Ishikawa (cell line): ENCODE results near the gene LCT.

ENCODE experiments used
- CEBPB ChIP-seq: IDR thresholded peaks from 2 replicates; pipeline ENCODE4 v1.6.1; 2012
- CREB1 ChIP-seq: IDR thresholded peaks from 2 replicates; pipeline ENCODE4 v1.6.1; 2012; ENCODE audit warnings: low read depth
- EGR1 ChIP-seq: IDR thresholded peaks from 2 replicates; pipeline ENCODE4 v1.6.1; 2012
- EP300 ChIP-seq: IDR thresholded peaks from 2 replicates; pipeline ENCODE4 v1.6.1; 2012; ENCODE audit warnings: borderline replicate concordance
- FOXM1 ChIP-seq: IDR thresholded peaks from 2 replicates; pipeline ENCODE4 v1.6.1; 2012; ENCODE audit warnings: low read depth, borderline replicate concordance
- NFIC ChIP-seq: IDR thresholded peaks from 2 replicates; pipeline ENCODE4 v1.6.1; 2012
- RAD21 ChIP-seq: IDR thresholded peaks from 2 replicates; pipeline ENCODE4 v1.6.1; 2012; ENCODE audit warnings: low read depth
- TAF1 ChIP-seq: IDR thresholded peaks from 2 replicates; pipeline ENCODE4 v1.6.1; 2012; ENCODE audit warnings: low read depth, mild to moderate bottlenecking
- TCF12 ChIP-seq: IDR thresholded peaks from 2 replicates; pipeline ENCODE4 v1.6.1; 2012; ENCODE audit warnings: low read depth
- TEAD4 ChIP-seq: IDR thresholded peaks from 2 replicates; pipeline ENCODE4 v1.6.1; 2012
- YY1 ChIP-seq: IDR thresholded peaks from 2 replicates; pipeline ENCODE4 v1.6.1; 2012; ENCODE audit warnings: low read depth
- ZBTB7A ChIP-seq: IDR thresholded peaks from 2 replicates; pipeline ENCODE4 v1.6.1; 2012; ENCODE audit warnings: low read depth
- TF ChIP-seq, protein P1 (sequence below): IDR thresholded peaks from 2 replicates; pipeline ENCODE4 v1.6.1; 2012
- TF ChIP-seq, protein P2 (sequence below): IDR thresholded peaks from 2 replicates; pipeline ENCODE4 v1.6.1; 2012; ENCODE audit warnings: low read depth, mild to moderate bottlenecking
- TF ChIP-seq, protein P3 (sequence below): IDR thresholded peaks from 2 replicates; pipeline ENCODE4 v1.6.1; 2012

LCT gene

DNA sequence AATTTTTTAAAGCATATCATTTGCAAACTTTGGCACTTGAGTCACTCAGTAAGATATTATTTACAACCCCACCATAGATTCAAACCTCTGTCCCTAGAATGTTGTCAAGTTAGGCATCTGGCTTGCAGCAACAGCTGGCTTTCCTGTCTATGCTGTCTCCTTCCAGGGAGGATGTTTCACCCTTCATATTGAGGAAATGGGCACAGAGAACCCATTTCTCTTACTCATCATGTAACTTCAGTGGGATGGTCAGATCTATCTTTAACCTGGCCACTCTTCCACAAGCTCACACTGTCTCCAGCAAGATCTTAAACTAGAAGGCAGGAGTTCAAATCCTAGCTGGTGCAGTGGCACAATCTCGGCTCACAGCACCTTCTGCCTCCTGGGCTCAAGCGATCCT lies 15.8 kb downstream of the LCT start:
- TF ChIP-seq EGR1: no peak
- TF ChIP-seq EP300: no peak
- TF ChIP-seq FOXM1: no peak
- no peak for TF ChIP-seq YY1
- no peak for TF ChIP-seq CEBPB
- TF ChIP-seq, protein P1, sequence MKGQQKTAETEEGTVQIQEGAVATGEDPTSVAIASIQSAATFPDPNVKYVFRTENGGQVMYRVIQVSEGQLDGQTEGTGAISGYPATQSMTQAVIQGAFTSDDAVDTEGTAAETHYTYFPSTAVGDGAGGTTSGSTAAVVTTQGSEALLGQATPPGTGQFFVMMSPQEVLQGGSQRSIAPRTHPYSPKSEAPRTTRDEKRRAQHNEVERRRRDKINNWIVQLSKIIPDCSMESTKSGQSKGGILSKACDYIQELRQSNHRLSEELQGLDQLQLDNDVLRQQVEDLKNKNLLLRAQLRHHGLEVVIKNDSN: no peak
- TF ChIP-seq, protein P2, sequence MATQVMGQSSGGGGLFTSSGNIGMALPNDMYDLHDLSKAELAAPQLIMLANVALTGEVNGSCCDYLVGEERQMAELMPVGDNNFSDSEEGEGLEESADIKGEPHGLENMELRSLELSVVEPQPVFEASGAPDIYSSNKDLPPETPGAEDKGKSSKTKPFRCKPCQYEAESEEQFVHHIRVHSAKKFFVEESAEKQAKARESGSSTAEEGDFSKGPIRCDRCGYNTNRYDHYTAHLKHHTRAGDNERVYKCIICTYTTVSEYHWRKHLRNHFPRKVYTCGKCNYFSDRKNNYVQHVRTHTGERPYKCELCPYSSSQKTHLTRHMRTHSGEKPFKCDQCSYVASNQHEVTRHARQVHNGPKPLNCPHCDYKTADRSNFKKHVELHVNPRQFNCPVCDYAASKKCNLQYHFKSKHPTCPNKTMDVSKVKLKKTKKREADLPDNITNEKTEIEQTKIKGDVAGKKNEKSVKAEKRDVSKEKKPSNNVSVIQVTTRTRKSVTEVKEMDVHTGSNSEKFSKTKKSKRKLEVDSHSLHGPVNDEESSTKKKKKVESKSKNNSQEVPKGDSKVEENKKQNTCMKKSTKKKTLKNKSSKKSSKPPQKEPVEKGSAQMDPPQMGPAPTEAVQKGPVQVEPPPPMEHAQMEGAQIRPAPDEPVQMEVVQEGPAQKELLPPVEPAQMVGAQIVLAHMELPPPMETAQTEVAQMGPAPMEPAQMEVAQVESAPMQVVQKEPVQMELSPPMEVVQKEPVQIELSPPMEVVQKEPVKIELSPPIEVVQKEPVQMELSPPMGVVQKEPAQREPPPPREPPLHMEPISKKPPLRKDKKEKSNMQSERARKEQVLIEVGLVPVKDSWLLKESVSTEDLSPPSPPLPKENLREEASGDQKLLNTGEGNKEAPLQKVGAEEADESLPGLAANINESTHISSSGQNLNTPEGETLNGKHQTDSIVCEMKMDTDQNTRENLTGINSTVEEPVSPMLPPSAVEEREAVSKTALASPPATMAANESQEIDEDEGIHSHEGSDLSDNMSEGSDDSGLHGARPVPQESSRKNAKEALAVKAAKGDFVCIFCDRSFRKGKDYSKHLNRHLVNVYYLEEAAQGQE: no peak
- no peak for TF ChIP-seq TCF12
- TF ChIP-seq TAF1: no peak
- TF ChIP-seq NFIC: no peak
- TF ChIP-seq ZBTB7A: no peak
- no peak for TF ChIP-seq CREB1
- no peak for TF ChIP-seq RAD21
- TF ChIP-seq TEAD4: no peak
- TF ChIP-seq, protein P3, sequence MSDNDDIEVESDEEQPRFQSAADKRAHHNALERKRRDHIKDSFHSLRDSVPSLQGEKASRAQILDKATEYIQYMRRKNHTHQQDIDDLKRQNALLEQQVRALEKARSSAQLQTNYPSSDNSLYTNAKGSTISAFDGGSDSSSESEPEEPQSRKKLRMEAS: no peak

DNA sequence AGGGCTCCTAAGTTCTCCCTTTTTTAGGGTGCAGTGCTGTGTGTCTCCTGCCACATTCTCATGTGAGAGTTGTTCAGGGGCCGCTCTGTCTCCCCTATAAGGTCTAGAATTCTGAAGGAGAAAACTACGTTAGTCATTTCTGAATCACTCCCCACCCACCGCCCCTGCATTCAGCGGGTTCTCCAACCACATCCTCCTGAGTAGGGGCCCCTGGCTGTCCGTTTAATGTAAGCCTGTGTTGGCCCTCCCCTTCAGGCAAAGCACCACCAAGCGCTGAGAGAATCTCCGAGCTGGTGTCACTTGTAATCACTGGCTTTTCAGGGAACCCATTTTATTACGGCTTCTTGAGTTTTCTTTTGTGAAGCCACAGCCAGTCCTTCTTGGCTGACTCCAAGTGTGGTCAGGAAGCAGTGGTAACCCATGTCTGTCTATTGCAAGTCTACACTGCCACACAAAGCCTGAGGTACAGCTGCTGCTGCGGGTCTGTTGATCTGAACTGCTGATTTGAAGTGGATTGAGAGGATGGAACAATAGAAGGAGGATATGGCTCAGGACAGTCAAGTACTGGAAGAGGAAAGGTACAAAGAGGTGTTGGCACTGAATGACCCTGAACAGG lies 16.9 kb downstream of the LCT start:
- no peak for TF ChIP-seq CREB1
- TF ChIP-seq, protein P3: no peak
- TF ChIP-seq RAD21: no peak
- TF ChIP-seq, protein P1: no peak
- TF ChIP-seq, protein P2: no peak
- no peak for TF ChIP-seq EP300
- TF ChIP-seq FOXM1: no peak
- no peak for TF ChIP-seq TEAD4
- no peak for TF ChIP-seq CEBPB
- TF ChIP-seq EGR1: no peak
- TF ChIP-seq NFIC: no peak
- no peak for TF ChIP-seq YY1
- no peak for TF ChIP-seq TAF1

DNA sequence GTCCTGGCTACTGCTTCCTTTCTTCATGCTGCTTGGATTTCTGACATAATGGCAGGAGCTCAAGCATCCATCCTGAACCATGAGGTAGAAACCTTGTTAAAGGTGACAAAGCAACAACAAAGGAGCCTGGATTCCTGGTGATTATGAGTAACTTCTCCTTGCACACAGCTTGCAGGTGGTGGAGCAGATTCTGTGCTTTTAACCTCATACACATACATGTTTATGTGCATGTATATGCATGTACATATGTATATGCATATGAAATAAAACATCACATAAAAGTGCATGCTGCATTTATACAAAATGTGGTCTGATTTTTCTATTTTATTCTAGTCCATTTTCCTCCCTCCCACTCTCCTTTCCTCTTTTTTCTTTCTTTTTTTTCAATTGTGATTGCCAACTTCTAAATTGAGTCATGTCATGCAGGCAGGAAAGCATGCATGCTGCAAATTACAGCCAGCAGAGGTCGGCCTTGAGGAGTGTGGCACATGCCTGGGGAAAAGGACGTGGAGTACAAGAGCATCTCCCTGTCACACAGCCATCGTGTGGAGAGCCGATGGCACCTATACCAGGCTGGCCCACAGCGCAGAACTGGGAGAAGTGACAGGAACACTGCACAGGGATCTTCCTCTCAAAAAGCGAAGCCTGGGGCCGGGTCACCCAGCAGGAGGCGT lies 17.9 kb downstream of the LCT start:
- TF ChIP-seq TEAD4 (peak; percentile 54; the same call in 1 of the 2 replicates), YY1 (no peak), RAD21 (peak; percentile 46)

DNA sequence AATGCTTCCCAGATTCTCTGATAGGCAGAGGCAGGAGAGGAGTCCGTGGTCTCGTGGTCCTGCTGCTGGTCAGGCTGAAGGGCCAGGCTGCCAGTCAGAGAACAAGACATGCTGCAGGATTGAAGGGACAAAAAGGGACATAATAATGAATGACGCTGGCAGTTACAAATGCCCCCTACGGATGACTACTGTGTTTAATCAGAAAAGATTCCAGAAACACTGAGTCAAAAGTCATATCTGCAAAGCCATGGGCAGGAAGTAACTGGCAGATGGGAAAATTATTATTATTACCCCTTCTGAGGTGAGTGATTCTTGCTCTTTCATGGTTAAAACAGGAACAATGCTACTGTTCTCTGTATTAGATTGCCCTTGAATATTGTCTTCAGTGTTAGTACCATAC lies 19.0 kb downstream of the LCT start:
- TF ChIP-seq TCF12: no peak

DNA sequence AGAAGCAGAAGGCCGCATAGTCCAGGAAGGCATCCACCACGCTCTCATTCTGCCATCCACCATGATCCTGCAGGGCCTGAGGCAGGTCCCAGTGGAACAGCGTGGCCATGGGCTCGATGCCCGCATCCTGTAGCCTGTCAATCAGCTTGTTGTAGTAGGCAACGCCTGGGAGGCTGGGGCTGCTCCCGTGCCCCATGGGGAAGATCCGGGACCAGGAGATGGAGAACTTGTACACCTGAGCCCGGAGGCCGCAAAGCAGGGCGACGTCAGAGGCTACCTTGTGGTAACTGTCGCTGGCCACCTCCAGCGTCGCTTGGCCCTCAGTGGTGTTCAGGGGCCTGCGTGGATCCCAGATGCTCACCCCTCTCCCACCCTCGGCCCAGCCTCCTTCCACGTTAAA lies 19.5 kb downstream of the LCT start:
- TF ChIP-seq TEAD4 (no peak), CEBPB (no peak), EGR1 (no peak), TCF12 (no peak), CREB1 (no peak), ZBTB7A (no peak), FOXM1 (no peak), EP300 (no peak), NFIC (no peak), RAD21 (no peak), TAF1 (no peak), YY1 (no peak)
- TF ChIP-seq, protein P2: no peak
- TF ChIP-seq, protein P1: no peak
- TF ChIP-seq, protein P3: no peak
